ENCODE results near the gene KREMEN1.

The KREMEN1 gene

DNA sequence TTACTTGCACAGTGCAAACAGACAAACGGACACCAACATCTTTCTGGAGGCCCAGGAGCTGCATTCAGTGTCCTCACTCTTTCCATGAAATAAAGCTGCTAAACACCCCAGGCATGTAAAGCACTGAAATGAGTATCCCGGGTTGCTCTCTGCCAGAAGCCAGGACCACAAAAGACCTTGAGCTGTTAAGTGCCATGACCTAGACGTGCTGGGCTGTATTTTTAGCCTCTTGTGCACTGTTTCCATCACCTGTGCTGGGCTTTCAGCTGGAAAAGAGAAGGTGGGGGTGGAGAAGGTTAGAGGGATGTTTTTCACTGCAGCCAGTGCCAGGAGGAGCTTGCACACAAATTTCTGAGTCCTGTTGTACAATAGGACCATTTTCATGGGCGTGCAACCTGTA lies 3.4 kb upstream of the KREMEN1 start:
- TF ChIP-seq, protein P1, sequence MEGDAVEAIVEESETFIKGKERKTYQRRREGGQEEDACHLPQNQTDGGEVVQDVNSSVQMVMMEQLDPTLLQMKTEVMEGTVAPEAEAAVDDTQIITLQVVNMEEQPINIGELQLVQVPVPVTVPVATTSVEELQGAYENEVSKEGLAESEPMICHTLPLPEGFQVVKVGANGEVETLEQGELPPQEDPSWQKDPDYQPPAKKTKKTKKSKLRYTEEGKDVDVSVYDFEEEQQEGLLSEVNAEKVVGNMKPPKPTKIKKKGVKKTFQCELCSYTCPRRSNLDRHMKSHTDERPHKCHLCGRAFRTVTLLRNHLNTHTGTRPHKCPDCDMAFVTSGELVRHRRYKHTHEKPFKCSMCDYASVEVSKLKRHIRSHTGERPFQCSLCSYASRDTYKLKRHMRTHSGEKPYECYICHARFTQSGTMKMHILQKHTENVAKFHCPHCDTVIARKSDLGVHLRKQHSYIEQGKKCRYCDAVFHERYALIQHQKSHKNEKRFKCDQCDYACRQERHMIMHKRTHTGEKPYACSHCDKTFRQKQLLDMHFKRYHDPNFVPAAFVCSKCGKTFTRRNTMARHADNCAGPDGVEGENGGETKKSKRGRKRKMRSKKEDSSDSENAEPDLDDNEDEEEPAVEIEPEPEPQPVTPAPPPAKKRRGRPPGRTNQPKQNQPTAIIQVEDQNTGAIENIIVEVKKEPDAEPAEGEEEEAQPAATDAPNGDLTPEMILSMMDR (IDR thresholded peaks at IDR 0.05), result no peak

DNA sequence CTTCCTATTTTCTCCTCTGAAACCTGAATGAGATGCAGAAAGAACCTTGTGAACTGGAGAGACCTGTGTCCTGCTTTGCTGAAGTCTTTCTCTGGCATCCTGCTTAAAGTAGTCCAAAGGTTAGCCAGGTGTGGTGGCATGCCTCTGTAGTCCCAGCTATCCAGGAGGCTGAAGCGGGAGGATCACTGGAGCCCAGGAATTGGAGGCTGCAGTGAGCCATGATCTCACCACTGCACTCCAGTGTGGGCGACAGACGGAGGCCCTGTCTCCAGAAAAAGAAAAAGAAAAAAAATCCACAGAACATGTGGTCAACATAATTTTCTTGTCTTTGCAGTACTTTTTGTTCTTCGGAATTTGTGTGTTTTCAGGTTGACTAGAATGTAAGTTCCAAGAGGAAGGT lies 2.3 kb upstream of the KREMEN1 start:
- TF ChIP-seq, protein P1 (IDR thresholded peaks at IDR 0.05), result no peak

DNA sequence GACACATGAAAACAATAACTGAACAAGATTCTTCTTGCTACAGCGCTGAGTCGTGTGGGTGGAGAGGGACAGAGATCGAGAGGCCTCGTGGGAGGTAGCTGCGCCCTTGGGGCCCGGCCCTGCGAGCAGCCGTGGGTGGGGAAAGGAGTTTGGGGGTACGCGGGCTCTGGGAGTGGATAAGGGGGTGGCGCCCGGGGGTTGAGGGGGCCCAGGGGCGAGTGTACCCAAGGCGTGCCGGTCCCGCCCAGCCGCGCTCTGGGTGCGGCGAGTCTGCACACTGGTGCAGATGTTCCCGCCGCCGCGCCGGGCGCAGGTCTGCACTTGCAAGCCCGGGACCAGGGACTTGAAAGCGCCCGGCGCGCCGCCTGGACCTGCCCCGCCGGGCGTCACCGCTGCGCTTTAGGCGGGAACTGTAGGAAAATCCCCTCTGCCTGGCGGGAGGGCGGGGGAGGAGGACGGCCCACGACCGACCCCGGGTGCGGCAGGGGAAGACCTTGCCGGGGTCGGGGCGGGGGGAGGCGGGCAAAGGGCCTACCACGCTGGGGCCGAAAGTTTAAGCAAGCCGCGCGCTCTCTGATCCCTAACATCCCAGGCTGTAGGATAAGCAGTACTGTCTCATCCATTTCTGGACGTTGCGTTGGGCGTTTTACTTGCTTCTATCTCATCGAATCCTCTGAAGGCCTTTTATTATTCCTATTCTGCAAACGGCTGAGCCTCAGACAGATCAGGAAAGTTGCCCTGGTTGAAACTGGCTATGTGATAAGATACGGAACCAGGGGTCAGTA lies 1.4 kb upstream of the KREMEN1 start:
- TF ChIP-seq, protein P1 (IDR thresholded peaks at IDR 0.05), result no peak

DNA sequence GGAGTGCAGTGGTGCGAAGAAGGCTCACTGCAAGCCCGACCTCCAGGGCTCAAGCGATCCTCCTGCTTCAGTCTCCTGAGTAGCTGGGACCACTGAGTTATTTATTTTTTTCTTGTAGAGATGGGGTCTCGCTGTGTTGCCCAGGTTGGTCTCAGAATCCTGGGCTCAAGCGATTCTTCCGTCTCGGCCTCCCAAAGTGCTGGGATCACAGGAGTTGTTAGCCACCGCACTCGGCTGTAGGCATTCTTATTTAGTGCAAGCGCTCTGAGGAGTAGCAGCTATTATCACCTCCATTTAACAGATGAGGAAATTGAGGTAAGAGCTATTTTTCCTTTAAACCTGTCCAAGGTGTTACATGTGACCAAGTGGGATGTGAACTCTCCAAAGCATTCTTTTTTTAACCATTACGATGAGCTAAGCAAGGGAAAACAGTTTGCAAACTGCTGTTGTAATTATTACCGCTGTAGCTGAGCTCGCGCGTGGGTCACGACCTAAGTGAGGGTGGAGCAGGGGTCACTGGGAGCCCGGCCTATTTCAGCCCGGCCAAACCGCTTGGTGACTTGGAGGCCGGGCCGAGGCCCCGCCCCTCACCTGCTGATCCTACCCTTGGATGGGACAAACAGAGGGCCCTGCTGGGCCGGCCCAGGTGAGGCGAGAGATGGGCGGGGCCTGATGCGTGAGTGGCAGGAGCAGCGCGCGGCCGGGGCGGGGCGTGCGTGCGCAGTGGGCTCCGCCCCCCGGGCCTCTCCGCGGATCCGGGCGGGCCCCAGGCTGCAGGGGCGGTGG lies 449 bp upstream of the KREMEN1 start:
- TF ChIP-seq, protein P1 (IDR thresholded peaks at IDR 0.05), result no peak

DNA sequence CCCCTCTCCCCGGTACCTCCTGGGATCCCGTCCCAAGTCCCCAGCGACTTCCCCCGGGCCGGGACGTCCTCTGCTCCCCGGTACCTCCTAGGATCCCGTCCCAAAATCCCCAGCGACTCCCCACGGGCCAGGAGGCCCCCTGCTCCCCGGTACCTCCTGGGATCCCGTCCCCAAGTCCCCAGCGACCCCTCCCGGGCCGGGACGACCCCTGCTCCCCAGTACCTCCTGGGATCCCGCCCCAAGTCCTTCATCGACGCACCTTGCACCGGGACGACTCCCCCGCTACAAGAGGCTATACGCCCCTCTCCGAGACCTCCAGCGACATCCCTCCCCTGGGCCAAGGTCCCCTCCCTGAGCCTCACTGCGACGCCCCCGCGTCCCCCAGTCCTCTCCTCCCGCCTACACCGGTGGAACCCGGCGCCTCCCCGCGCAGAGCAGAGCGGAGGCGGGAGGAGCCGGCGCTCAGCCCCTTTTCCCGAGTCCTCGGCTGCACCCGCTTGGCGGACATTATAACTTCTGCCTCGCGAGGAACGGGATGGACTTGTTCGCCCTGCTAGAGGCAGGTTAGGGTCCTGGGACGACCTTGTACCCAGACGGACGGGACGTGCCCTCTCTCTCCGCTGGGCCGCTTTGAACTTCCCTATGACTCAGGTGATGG lies 912 bp downstream of the KREMEN1 start:
- TF ChIP-seq, protein P1 (IDR thresholded peaks at IDR 0.05), result no peak

DNA sequence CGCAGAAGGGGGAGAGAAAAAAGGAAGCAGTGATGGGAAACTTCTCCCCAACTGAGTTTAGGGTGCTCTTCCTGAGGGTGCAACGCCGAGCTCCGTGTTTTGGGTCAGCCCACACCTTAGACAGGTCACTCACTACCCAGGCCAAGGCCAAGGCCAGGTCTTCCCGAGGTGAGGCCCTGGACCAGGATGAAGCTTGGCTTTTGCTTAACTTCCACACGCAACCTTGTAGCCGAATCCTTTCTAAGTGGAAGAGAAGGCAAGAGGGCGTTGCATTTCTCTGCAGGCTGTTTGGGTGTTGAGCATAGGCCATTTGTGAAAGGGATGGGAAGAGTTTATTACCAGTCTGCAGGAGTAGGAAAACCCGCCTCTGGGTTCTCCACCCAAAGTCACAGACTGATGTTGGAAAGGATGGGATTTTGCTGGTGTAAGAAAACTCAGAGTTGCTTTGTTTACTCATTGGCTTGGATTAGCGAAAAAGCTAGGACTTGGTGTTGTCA lies 1.5 kb downstream of the KREMEN1 start:
- TF ChIP-seq, protein P1 (IDR thresholded peaks at IDR 0.05), result no peak

DNA sequence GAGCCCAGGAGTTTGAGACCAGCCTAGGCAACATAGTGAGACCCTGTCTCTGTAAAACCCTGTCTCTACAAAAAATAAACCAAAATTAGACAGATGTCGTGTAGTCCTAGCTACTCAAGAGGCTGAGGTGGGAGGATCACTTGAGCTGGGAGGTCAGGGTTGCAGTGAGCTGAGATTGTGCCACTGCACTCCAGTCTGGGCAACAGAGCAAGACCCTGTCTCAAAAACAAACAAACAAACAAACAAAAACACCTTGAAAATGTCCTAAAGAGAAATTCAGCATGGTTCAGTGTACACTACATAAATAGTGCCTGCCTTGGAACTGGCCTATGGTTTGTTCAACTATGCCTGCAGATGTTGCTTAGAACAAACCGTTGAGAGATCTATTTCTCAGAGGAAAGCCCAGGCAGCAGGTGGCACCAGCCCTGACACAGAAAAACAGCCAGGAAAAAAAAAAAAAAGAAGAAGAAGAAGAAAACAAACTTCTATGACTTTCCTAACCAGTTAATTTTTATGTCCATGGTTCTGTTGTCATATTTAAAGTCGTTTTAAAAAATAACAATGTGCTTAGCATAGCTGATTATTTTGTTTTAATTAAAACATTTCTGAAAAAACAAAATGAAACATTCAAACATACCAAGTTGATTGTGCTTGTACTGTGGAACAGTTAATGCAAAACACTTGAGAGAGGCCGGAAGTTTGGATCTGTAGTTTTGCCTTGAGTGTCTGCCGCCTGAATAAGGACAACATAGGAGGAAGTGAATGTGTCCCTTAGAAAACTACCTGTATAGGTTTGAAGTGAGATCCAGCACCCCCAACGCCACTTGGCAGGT lies 5.4 kb downstream of the KREMEN1 start:
- TF ChIP-seq, protein P1 (IDR thresholded peaks at IDR 0.05), result no peak

Data from LNCAP (cell line).